Epithelial cell of proximal tubule (primary cell): ENCODE results near the gene TCEAL4. TPM values are rescaled to one million over a fixed set of nuclear protein-coding genes. Genes with fewer than 3 reads are reported as not detected.

Source experiments
- DNase-seq: peaks from one replicate; pipeline ENCODE4 v3.0.0-alpha.2; 2011; ENCODE audit warnings: low read depth
- H3K4me3 ChIP-seq: 2 replicates; pipeline ENCODE4 v1.5.1; 2011; ENCODE audit warnings: low read depth, mild to moderate bottlenecking, low read length
- CTCF ChIP-seq: conservative IDR thresholded peaks from 2 replicates; pipeline ENCODE4 v1.5.1; 2012; ENCODE audit warnings: low read depth, mild to moderate bottlenecking, low read length
- total RNA-seq: library from RNA; depleted of rRNA; stranded (reverse); fragments of >200 nt; gene quantifications from 2 replicates; pipeline ENCODE4 v1.2.3, GENCODE V29; 2015

TCEAL4 gene
- total RNA-seq, 1 donor from 2014 or later = 39.4 TPM

GRCh38 chrX:103614999-103615398, 29.7 kb downstream of the TCEAL4 start:
- no peak for DNase-seq
- no peak overlapping the region for H3K4me3 ChIP-seq
- no peak for TF ChIP-seq CTCF

DNA sequence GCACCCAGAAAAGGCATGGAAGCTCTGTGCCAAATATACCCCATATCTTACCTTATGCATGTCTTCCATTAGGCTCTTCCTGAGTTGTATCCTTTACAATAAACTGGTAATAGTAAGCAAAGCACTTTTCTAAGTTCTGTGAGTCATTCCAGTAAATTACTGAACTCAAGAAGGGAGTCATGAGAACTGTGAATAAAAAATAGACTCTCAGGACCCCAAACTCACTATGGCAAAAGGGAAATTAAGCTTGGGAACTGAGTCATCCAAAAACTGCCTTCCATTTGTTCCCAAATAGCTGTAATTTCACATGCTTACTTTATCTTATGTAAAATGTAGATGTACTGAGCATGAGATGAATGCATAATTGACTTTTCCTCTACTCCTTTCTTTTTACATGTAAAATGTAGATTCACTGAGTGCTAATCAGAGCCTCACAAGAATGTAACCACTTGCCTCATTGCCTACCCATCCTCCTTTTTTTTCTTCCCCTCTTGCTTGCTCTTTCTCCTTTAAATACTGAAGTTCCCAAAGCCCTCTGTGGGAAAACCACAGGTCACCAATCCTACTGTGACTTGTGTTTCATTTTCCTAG, 30.6 kb downstream of the TCEAL4 start:
- no peak for TF ChIP-seq CTCF
- DNase-seq = no peak
- H3K4me3 ChIP-seq = no peak overlapping the region

- H3K4me3 ChIP-seq = no peak overlapping the region
- no peak for TF ChIP-seq CTCF
- DNase-seq = no peak
Measured at GRCh38 chrX:103616676-103617186, 31.4 kb downstream of the TCEAL4 start.

- DNase-seq = no peak
- TF ChIP-seq CTCF = no peak
Measured at GRCh38 chrX:103624111-103624510, 38.8 kb downstream of the TCEAL4 start.

GRCh38 chrX:103626855-103627254, 41.5 kb downstream of the TCEAL4 start:
- TF ChIP-seq CTCF = no peak
- DNase-seq = no peak
- no peak overlapping the region for H3K4me3 ChIP-seq

More at GRCh38 chrX:103624111-103624510, 38.8 kb downstream of the TCEAL4 start:
- H3K4me3 ChIP-seq = no peak overlapping the region

GRCh38 chrX:103628386-103629317, 43.3 kb downstream of the TCEAL4 start, which contains the start of gene TCEAL1:
TSS of gene TCEAL1 (plus strand) at chrX:103628975. CDS start at chrX:103629917, 942 bp downstream.
- TF ChIP-seq CTCF = no peak
- no peak for DNase-seq
- H3K4me3 ChIP-seq = peak within 1 kb of the TSS; percentile 70
